HEK293T (cell line): ENCODE measurements around the gene TSGA10IP.

Experiments
- BHLHE40 ChIP-seq: fragments of 450-650 bp; IDR thresholded peaks from 2 replicates; pipeline ENCODE4 v1.6.1; 2016; ENCODE audit warnings: mild to moderate bottlenecking, moderate library complexity, borderline replicate concordance
- ELF4 ChIP-seq: fragments of 450-650 bp; IDR thresholded peaks from 2 replicates; pipeline ENCODE4 v1.6.1; 2017; ENCODE audit warnings: antibody characterized with exemption
- FOXA1 ChIP-seq: fragments of 450-650 bp; IDR thresholded peaks from 2 replicates; pipeline ENCODE4 v1.6.1; 2016; ENCODE audit warnings: mild to moderate bottlenecking
- FOXM1 ChIP-seq: fragments of 450-650 bp; IDR thresholded peaks from 2 replicates; pipeline ENCODE4 v1.6.1; 2017; ENCODE audit warnings: mild to moderate bottlenecking, borderline replicate concordance
- L3MBTL2 ChIP-seq: fragments of 450-650 bp; conservative IDR thresholded peaks from 2 replicates; pipeline ENCODE4 v1.6.1; 2016; ENCODE audit warnings: mild to moderate bottlenecking
- NFRKB ChIP-seq: fragments of 450-650 bp; IDR thresholded peaks from 2 replicates; pipeline ENCODE4 v1.6.1; 2016; ENCODE audit warnings: mild to moderate bottlenecking, moderate library complexity
- SUZ12 ChIP-seq: fragments of 450-650 bp; IDR thresholded peaks from 2 replicates; pipeline ENCODE4 v1.6.1; 2016; ENCODE audit warnings: mild to moderate bottlenecking
- ZNF384 ChIP-seq: fragments of 450-650 bp; IDR thresholded peaks from 2 replicates; pipeline ENCODE4 v1.6.1; 2016

DNA sequence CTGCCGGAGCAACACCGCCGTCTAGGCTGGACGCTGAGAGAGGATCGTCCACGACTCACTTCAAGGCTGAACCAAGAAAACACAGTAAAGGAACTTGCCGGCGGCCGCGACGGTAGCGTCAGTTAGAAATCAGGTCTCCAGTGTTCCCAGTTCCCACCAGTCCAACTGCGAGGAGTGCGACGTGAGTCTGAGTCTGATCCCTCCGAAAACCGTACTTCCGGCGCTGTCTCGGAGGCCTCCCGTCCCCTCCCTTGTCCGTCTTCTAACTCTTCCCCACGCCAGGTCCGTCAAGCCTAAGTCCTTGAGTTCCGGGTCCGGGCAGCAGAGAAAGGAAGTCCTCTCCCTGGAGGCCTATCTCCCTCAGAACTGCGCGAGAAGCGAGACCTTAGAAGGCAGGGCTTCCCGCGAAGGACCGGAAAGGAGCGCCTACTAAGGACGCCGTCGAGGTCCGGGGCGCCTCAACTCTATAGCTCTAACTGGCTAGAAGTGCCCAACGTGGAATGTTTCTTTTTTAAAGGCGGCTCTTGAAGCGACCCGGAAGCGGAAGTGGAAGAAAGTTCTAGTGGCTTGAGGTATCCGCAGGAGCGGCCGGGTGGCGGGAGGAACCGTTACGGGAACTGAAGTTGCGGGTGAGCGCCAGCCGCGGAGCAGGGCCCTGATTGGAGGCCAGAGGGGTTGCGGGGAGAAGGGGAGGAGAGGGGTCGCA lies 56.8 kb downstream of the TSGA10IP start, which contains the start of the genes BANF1 and EIF1AD:
- peak; percentile 86 for TF ChIP-seq L3MBTL2
- TF ChIP-seq NFRKB, result no peak
- TF ChIP-seq ELF4, result peak; percentile 90
- TF ChIP-seq SUZ12, result no peak
- TF ChIP-seq FOXM1, result no peak
- TF ChIP-seq FOXA1, result no peak
- no peak for TF ChIP-seq ZNF384
- no peak for TF ChIP-seq BHLHE40
